SHP77 (cell line): ENCODE measurements around the gene ZG16B.

Source experiments
- DNase-seq, 2 experiments: peaks; one replicate each; lab custom pipeline; 2025; lab: John Stamatoyannopoulos, UW

Gene ZG16B

DNA sequence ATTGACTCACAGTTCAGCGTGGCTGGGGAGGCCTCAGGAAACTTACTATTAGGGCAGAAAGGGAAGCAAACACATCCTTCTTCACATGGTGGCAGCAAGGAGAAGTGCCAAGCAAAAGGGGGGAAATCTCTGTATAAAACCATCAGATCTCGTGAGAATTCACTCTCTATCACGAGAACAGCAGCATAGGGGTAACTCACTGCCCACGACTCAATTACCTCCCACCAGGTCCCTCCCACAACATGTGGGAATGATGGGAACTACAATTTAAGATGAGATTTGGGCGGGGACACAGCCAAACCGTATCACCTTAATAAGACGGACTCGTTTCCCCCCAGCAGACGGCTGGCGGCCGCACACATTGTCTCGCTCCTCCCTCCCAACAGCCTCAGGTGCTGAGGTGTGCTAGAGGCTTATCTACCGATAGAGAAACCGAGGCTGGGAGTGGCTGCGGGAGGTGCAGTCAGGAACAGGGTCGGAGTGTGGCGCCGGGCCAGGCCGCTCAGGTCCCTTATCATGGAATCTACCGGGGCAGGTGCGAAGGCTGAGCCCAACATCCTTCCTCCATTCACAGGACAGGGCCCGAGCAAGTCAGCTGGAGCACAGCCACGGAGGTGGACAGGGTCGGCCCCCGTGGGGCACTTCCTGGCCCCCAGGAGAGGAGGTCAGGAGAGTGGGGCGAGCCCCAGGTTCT, 4.9 kb upstream of the ZG16B start:
- DNase-seq, result no peak

DNA sequence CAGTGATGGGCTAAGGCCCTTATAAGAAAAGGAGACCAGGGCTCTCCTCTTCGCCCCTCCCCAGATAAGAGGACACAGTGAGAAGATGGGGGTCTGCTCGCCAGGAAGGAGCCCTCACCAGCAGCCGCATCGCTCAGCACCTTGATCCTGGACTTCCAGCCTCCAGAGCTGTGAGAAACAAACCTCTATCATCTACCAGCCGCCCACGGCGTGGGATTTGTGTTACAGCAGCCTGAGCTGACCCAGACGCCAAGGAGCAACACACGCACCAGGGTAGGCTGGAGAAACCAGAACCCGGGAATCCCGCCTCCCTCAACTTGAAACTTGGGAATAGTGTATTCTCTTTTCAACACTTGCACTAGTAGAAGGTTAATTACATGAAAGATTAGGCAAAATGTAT, 4.2 kb upstream of the ZG16B start:
- no peak for DNase-seq

DNA sequence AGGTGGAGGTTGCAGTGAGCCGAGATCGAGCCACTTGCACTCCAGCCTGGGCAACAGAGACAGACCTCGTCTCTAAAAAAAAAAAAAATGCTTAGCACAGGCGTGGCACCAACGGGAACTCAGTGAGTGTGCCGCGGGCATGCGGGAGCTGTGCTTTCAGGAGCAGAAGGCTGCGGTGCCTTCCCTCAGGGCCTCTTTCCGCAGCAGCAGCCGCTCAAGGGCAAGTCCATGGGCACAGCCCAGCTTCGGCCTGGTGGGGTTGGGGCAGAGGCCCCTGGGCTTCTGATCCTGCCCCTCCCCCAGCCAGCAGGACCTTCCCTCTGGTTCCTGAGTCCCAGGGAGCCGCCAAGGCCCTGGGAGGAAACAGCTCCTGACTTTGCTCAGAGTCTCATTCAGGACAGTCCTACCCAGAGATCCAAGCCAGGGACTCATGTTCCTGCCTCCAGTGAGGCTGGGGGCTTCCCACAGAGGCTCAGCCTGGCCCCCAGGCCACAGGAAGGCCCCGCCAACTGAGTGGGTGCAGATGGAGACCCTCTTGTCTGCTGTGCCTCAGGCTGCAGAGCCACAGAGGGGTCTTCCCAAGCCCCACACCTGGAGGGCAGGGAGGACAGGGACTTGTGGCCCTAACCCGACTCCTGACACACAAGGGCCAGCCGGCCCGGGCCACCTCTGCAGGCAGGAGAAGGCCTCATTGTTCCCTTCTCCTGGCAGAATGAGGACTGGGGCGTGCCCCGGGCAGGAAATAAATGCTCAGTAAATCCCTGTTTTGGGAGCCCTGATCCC, 3.3 kb upstream of the ZG16B start:
- no peak for DNase-seq

DNA sequence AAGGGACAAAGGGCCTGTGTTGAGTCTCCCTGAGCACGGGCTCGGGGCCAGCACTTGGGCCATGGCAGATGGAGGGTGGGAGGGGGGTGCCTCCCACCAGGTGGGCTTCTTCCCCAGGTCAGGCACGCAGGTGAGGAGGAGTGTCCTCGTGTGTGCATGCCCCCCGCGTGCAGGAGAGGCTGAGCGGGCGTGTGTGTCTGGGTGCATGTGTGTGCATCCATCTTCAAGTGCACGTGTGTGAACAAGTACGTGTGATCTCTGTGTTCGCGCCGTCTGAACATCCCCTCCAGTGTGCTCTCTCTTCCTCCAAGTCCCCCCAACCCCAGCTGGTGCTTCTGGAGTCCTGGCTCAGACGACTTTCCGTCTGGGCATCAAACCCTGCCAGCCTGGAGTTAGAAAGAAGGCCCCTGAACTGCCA, 2.7 kb upstream of the ZG16B start:
- no peak for DNase-seq

DNA sequence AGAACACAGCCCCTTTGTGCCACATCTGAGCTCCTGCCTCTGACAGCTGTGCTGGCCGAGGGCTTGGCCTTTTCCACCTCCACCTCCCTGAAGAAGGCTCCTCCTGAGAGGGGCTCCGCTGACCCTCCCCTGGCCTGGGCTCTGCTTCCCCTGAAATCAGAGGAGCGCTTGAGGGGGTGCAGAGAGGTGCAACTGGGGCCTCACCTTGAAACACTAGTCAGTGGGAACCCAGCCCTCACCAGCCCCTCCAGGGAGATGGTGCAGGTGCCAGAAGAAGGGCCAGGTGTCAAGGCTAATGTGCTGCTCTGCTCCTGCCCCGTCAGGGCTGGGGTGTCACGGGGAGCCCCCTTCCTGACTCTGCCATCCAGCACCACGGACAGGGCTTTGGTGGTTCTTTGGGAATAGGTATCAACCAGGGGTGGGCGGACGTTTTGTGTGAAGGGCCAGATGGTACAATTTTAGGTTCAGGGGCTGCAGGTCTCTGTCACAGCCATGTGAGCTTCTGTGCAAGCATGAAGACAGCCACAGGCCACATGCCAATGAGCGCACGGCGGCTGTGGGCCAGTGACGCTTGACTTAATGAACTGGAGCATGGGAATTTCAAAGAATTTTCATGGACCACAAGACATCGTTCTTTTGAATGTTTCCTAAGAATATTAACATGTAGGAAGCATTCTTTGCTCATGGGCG, 2.1 kb upstream of the ZG16B start:
- no peak for DNase-seq

DNA sequence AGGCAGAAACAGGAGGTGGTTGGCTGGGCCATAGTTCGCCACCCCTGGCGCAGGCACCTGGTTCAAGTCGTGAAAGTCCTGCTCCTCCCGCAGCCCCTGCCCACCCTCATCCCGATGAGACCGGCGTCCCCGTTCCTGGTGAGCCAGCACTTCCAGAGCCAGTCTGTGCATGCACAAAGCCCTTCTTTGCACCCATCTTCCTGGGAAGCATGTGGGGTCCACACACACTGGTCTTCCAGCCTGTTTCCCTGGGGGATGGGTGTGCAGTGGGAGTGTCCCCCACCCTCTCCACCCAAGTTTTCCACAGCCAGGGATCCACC, 1.6 kb upstream of the ZG16B start:
- no peak for DNase-seq

DNA sequence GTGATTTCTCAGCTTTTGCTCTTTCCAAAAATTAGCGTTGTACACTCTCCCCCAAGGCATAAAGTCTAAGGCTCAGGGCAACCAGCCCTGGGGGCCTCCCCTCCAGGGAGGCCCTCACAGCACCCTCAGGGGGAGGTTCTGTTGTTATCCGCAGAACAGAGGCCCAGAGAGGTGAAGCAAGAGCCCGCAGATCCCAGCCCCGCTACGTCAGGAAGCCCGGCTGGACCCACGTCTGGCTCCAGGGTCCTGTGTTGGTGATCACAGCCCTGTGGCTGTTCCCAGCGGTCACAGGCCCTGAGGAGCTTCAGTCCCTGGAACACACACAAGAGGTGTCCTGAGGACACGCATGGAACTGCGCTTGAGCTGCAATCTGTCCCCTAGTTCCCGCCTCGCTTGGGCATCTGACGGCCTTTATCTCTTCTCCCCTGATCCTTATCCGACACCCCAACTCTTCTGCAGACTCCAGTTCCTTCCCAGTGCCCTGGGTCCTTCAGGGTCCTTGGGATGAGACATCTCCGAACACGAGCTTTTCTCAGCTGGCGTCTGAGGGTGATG, 1.1 kb upstream of the ZG16B start:
- no peak for DNase-seq

DNA sequence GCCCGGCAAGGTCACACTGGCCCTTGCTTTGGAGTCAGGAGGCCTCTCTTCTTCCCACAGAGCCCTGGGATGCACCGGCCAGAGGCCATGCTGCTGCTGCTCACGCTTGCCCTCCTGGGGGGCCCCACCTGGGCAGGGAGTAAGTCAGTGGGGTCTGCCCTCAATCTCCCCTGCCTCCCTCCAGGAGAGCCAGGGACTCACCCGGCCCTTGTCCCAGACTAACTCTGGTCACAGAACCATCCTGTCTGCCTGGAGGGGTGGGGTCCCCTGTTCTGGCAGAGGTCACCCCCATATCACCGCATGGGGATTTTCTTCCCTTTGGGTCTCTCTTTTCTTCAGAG, 222 bp downstream of the ZG16B start:
- DNase-seq, result no peak

DNA sequence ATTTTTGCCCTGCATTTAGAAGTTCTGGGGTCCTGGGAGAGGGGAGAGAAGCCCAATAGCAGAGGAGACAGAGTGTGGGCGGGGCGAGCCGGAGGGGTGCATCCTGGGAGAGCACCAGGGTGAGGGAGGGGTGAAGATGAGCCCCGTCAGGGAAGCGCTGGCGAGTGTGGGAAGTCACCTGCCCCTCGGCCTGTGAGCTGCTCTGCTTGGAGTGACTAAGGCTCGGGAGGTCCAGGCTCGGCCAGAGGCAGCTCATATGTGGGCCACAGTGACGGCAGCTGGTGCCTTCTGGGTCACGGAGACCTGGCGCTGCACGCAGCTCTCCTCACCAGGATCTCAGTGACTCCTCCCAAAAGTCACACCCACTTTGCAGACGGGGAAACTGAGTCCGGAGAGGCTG, 1.1 kb downstream of the ZG16B start:
- DNase-seq, result no peak

DNA sequence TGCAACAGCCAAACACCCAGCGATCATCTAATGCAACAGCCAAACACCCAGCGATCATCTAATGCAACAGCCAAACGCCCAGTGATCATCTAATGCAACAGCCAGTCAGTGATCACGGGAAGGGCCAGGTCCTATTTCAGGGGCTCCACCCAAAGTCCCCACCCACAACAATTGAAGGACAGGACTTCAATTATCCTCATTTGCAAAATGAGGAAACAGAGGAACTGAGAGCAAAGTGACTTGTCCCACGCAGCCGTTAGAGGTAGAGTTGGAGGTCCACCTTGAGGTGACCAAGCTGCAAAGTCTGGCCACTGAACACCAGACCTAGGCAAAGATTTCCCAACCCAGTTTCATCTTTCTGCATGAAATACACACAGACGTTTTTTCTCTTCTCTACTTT, 3.7 kb downstream of the ZG16B start:
- no peak for DNase-seq

DNA sequence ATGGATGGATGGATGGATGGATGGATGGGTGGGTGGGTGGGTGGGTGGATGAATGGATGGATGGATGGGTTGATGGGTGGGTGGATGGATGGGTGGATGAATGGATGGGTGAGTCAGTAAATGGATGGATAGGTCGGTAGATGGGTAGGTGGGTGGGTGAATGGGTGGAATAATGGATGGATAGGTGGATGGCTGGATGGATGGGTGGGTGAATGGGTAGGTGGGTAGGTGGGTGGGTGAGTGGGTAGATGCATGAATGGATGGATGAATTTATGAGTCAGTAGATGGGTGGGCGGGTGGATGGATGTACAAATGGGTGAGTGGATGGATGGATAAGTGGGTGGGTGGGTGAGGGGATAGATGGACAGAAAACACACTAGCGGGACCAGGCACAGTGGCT, 4.9 kb downstream of the ZG16B start:
- no peak for DNase-seq

DNA sequence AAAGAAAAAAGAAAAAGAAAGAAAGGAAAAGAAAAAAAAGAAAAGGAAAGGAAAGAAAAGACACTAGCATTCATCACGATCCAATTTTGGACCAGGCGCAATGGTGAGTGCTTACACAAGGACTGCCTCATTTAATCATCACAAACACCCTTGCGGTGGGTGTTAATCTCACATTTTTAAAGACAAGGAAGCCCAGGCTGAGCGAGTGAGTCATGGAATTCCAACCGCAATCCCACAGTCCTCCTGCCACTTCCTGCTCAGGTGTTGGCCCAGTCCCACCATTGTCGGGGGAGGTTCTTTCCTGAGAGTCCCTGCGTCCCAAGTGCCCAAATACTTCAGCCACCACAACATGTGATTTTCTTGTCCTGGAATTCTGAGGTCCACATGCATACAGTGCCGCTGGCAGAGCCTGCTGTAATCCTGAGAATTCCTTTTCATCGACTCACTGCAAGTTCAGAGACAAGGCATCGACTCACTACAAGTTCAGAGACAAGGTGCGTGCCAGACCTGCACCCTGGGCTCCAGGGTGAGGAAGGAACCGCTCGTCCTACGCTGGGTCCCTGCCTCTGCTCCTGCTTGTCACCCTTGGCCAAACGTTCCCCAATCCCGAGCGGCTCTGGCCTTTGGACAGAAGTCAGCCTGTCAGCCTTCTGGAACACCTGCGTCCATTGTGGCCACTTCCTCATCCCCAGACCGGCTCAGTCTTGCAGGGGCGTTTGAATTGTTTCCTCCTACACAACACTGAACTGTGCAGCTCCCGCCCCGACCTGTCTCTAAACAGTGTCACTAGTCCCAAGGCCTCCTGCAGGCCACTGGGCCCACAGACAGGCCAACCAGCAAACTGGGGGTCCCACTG, 5.8 kb downstream of the ZG16B start:
- no peak for DNase-seq

DNA sequence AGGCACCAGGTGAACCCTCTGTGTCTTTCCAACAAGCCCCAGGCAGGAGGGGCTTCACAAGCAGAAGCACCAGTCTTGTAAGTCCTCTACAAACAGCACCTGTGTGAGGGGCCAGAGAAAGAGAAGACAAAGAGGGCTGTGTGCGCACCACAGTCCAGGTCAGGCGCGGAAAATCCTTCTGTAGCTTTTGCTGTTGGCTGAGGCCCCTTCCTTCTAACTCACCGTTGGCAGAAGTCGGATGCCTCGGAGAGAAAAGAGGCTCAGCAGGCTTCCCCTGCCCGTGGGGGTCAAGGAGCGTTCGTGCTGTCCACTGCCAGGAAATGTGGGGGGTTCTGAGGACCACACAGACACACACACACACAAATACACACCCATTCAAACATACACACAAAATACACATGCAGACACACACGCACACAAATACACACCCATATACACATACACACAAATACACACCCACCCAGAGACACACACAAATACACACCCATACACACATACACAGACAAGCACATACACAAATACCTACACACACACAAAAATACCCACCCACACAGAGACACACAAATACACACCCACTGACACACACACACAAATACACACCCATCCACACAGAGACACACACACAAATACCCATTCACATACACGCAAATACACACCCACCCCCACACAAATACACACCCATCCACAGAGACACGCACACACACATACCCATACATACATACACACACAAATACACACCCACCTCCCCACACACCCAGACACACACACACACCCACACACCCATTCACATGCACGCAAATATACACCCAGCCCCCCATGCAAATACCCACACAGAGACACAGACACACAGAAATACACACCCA, 6.8 kb downstream of the ZG16B start:
- DNase-seq, result no peak

DNA sequence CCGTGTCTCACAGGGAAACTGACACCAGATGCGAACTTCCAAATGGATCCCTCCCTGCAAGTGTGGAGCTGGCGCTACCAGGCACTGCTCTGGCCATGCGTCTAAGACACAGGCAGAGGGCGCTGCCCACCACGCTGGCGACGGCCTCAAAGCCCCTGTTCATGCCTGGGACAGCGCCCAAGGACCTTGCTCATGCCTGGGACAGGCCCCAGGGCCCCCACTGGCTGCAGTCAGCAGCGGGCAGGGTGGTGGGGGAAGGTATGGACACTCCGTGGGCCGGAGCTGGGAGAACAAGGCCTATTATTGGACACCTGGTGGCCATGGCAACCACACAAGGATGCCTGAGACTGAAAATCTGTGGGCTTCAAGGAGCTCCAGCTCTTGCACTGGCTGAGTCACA, 8.8 kb downstream of the ZG16B start:
- DNase-seq, result peak; percentile 51 to 59

DNA sequence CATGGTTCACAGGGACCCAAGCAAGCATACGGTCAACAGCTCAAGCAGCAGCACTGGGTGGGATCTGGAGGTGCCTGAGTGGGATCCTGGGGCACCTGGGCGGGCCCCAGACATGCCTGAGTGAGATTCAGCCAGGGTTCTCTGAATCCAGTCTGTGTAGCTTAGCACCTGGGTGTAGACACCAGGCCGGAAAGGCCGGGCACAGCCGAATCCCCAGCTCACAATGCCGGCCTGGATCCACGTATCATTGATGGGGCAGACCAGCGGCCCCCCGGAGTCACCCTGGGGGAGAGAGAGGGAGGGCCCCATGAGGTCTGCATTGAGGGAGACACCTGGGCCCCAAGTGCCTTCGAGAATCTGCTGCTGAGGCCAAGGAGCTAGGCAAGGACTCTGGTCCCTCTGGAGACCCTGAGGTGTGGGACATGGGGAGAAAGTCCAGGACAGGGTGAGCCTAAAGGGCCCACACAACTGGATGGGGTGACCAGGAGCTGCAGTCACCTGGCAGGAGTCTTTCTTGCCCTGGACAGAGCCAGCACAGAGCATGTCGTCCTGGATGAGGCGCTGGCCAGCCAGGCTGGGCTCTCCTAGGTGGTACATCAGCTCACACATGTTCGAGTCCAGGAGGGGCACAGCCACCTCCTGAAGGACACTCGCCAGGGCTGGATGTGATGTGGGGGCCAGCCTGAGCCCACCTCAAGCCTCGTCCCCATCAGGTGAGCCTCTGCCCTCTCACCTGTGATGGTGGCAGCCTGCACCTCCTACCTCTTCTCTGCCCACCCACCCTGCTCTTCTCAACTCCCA, 9.7 kb downstream of the ZG16B start:
- DNase-seq, result no peak

DNA sequence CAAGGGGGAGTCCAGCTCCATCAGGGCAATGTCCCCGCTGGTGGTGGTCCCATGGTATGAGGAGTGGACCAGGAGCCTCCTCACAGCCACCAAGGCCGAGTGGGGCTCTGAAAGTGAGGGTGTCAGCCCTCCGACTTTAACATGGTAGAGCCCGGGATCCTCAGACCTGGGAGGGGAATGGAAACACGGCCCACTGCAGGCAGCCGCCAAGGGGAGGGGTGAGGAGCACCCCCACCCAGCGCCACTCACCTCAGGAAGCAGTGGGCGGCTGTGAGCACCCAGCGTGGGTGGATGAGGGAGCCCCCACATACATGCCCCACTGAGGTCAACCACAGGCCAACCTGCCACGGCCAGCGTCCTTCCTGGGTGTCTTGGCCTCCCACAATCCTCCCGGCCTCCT, 10.8 kb downstream of the ZG16B start:
- no peak for DNase-seq

DNA sequence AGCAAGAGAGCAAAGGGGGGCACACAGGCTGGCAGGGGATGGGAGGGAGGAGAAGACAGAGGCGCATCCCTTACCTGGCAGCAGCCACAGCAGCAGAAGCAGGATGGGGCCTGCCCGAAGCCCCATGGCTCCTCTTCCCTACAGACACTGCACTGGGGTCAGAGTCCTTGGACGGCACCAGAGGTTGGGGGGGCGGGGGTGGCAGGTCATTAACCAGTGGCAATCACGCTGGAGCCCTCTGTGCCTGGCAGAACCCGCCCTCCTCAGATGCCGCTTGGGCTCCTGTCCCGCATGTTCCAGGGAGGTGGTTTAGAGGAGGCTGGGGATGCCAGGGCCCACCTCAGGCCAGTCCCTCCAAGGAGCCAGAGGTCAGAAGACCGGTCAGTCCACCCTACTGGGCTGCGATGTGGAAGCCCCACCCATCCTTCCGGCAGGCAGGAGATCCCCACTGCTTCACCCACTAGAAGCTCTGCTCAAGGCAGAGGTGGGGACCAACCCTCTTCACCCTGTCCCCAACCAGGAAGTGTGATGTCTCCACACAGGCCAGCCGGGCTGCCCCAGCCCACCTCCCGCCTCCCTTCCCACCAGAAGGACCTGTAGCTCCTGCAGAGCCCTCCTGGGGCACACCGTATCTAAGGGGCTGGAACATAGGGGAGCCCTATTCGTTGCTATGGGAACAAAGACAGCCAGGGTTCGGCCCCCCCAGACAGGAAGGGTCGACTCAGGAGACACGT, 11.7 kb downstream of the ZG16B start:
- DNase-seq, result no peak

DNA sequence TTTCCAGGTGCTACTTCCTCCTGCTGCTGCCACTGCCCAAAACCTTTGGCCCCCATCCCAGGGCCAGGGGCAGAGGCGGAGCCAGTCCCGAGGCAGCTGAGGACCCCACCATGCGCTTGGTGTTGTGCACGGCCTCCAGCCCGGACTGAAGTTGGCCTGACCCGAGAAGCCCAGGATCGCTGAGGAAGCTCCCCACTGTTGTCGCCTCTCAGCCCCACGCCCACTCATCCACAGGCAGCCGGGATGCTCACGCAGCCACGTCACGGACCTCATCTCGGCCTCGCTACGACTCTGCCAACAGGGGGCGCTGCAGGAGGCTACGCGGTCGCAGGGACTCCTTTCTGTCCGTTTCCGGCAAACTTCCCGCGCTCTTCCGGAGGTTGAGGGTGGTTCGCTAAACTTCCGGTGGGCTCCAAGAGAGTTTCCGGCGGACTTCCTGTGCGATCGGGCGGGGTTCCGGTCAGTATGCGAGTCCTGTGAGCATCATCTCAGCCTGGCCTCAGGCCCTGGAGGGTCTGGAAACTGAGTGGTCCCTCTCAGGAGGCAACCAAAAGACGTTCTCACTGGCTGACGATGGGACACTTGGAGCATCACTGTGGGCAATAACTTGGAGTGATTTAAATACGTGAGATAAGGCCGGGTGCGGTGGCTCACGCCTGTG, 12.4 kb downstream of the ZG16B start:
- DNase-seq, result peak in 1 of 2 experiments; percentile 39

DNA sequence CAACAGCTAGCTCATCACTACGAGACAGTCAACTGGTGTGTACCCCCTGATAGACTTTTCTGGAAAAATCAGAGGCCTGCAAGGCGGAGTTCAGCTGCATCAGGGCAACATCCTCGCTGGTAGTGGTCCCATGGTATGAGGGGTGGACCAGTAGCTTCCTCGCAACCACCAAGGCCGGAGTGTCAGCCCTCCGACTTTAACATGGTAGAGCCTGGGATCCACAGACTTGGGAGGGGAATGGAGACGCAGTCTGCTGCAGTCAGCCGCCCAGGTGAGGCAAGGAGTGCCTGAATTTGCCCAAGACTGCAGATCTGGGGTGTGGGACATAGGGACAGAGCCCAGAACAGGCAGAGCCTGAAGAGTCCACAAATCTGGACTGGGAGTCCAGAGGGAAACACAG, 13.4 kb downstream of the ZG16B start:
- no peak for DNase-seq
